Measurements from ENCODE around the gene HAUS8.
"Not testable (repeated sequence)": the region's sequence is repeated elsewhere in the genome, so short reads cannot be mapped to it uniquely, and the experiment has no call there.

HAUS8 gene

GRCh38 chr19:17101686-17102628 is 26.7 kb upstream of the HAUS8 start:
- DNase-seq (ENCODE audit: low spot score): no peak

DNA sequence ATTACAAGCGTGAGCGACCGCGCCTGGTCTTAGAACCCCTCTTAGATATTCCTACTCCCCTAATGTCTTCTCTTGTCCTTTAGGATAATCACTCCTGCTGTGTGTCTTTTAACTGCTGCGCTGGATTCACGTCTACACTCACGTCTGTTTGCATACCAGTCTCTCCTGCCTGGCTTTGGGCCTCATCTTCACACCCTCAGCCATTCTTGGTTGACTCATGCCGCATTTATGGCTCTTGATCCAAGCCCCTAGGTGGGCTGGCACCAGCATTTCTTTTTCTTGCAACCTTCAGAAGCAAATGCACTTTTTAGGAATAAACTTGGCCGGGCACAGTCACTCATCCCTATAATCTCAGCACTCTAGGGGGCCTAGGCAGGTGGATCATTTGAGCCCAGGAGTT is 23.1 kb upstream of the HAUS8 start:
- no peak for DNase-seq (ENCODE audit: low spot score)

GRCh38 chr19:17097593-17098126 is 22.4 kb upstream of the HAUS8 start:
- DNase-seq (ENCODE audit: low spot score): peak; percentile 37

DNA sequence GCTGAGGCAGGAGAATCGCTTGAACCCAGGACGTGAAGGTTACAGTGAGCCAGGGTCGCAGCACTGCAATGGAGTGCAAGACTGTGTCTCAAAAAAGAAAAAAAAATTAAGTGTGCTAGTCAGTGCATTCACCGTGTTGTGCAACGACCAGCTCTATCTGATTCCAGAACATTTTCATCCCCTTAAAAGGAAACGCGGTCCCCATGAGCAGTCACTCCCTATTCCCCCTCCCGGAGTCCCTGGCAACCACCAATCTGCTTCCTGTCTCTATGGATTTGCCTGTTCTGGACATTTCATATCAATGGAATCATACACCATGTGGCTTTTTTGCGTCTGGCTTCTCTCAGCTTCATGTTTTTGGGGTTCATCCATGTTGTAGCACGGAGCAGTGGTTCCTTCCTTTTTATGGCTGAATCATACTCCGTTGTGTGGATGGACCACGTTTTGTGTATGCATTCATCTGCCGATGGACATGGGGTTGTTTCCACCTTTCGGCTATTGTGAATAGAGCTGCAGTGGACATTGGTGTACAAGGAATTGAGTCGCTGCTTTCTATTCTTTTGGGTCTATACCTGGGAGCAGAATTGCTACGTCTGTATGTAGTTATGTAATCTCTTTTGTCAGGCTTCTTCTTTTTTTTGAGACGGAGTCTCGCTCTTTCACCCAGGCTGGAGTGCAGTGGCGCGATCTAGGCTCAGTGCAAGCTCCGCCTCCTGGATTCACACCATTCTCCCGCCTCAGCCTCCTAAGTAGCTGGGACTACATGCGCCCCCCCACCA is 20.1 kb upstream of the HAUS8 start:
- DNase-seq (ENCODE audit: low spot score): no peak

DNA sequence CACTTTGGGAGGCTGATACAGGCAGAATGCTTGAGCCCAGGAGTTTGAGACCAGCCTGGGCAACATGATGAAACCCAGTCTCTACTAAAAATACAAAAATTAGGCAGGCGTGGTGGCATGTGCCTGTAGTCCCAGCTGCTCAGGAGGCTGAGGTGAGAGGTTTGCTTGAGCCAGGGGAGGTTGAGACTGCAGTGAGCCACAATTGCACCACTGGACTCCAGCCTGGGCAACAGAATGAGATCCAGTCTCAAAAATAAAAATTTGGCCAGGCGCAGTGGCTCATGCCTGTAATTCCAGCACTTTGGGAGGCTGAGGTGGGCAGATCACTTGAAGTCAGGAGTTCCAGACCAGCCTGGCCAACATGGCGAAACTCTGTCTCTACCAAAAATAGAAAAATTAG is 19.4 kb upstream of the HAUS8 start:
- not testable (repeated sequence) for DNase-seq (ENCODE audit: low spot score)

DNA sequence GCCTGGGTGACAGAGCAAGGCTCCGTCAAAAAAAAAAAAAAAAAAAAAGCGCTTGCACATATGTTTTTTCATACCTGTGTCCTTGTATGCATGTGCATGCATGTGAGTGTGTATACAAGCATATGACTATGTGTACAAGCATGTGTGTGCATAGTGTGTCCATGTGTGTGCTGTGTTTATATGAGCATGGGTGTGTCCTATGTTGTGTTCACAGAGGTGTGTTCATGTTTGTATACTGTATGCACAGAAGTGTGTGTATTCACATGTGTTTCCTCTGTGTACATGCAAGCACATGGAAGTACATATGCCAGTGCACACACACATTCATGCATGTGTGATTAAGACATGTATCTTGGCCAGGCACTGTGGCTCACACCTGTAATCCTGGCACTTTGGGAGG is 17.4 kb upstream of the HAUS8 start:
- no peak for DNase-seq (ENCODE audit: low spot score)

DNA sequence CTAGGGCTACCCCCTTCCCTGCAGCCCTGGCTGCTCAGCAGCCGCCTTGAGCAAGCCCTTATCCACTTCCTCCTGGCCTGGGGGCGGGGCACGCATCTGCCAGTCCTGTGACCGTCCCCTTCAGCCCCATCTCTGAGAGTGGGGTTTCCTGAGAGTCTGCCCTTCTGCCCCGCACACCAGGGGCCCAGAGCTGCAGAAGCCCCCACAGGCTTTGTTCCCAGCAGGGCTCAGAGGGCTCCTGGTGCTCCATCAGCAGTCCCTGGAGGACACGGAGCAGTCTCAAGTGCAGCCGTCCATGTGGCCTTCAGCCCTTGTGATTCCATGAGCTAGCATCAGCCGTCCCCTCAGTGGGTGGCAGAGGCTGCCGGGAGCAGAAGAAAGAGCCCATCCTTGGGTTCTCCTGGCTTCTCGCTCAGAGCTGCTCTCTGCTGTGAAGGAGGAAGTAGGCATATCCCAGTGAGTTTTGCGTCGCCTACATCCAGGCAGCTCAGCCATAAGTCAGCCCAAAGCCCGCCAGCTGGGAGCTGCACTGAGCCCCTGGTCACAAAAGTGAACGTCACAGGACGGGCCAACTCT is 16.6 kb upstream of the HAUS8 start:
- DNase-seq (ENCODE audit: low spot score): no peak

DNA sequence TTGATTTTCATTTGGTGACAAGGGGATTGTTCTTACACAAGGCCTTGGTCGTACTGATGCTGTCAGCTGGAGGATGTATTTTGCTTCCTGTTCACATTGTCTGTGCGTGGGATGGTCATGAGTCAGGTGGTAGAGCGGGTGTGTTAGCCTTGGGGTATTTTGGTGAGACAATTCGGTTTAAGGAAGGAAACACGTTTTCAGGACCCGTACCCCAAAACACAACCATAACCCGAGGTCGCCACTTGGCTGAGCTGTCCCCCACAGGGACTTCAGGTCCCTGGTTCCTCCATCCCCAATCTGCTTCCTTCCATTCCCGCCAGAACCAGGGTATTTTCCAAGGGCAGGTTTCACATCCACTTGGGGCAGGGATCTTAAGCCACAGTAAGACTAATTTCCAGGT is 15.3 kb upstream of the HAUS8 start:
- no peak for DNase-seq (ENCODE audit: low spot score)

GRCh38 chr19:17088552-17088951 is 13.3 kb upstream of the HAUS8 start:
- DNase-seq (ENCODE audit: low spot score): no peak

GRCh38 chr19:17086834-17087233 is 11.6 kb upstream of the HAUS8 start:
- DNase-seq (ENCODE audit: low spot score): no peak

DNA sequence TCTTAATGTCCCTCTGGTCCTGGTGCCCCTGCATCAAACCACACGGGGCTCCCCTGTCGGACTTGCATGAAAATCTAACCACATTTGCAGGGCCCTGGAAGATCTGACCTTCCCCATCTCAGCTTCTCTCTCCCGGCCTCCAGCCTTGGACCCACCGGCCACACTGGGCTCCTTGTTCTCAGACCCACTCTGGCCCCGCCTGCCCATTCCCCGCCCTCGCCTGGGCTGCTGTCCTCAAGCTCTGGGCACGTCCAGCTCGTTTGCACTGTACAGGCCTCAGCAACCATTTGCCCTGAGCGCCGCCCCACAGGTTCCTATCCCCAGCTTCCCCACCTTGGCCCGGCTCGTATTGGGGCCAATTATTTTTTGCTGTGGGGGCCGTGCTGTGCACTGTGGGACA is 10.9 kb upstream of the HAUS8 start:
- no peak for DNase-seq (ENCODE audit: low spot score)

- no peak for DNase-seq (ENCODE audit: low spot score)
These were observed 6.7 kb upstream of the HAUS8 start for GRCh38 chr19:17081672-17082630.

- no peak for DNase-seq (ENCODE audit: low spot score)
These were observed 5.2 kb upstream of the HAUS8 start for GRCh38 chr19:17080440-17080801.

DNA sequence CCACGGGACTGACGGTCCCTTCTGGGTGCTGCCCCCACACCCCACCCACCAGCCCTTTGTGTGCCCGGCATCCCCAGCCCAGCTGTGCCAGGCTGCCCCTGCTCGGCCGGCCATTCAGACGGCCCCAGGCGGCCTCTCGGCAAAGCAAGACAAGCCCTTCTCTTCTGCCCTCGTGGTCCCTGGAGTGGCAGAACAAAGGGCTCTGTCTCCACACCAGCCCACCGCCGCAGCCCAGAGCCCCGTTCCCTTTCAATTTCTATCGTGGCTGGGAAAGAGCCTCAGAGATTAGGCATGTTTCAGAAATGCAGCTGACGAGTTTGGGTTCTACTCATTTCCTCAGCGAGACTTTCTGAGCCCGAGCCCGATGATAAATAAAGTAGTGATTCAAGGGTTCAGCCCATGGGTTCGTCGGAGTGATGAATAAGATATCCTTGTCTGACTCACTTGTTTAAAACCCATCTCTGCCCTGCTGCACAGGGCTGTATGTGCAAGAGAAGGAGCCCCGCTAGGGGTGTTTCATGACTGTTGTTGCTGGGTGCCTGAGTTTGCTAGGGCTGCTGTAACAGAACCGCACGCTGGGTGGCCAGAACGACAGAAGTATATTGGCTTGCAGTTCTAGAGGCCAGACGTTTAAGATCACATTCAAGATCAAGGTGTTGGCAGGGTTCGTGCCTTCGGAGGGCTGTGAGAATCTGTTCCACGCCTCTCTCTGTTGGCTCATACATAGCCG is 4.6 kb upstream of the HAUS8 start:
- DNase-seq (ENCODE audit: low spot score): no peak

DNA sequence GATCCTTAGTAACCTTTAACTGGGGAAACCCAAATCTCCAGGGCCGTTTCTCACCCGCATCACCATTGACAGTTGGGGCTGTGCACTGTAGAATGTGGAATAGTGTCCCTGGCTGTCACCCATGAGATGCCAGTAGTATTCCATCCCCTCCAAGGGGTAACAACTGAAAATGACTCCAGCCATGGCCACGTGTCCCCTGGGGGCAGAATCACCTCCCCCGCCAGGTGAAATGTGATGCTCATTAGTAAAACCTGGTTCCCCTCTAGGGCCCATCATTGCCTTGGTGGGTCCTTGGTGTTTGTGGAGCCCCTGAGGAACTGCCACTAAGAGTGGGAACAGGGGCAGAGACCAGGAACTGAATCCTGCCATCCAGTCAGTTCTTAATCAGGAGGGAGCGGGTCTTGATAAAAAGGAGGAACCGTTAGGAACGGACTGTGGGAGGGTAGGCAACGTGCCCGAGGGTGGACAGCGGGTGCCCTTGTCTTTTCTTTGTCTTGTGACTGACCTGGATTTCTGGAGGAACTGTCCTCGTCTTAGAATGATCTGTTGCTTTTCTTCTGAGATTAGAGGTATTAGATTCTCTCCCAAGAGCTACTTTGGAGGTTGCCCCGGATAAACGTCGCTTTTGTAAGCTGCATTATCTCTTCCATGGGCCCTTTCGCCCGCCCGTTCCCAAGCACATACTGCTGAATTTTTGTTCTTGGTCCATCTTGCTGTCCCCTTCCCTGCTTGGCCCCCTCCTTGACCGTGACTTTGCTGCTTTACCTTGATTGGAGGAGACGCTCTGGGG is 3.9 kb upstream of the HAUS8 start:
- DNase-seq (ENCODE audit: low spot score): no peak

DNA sequence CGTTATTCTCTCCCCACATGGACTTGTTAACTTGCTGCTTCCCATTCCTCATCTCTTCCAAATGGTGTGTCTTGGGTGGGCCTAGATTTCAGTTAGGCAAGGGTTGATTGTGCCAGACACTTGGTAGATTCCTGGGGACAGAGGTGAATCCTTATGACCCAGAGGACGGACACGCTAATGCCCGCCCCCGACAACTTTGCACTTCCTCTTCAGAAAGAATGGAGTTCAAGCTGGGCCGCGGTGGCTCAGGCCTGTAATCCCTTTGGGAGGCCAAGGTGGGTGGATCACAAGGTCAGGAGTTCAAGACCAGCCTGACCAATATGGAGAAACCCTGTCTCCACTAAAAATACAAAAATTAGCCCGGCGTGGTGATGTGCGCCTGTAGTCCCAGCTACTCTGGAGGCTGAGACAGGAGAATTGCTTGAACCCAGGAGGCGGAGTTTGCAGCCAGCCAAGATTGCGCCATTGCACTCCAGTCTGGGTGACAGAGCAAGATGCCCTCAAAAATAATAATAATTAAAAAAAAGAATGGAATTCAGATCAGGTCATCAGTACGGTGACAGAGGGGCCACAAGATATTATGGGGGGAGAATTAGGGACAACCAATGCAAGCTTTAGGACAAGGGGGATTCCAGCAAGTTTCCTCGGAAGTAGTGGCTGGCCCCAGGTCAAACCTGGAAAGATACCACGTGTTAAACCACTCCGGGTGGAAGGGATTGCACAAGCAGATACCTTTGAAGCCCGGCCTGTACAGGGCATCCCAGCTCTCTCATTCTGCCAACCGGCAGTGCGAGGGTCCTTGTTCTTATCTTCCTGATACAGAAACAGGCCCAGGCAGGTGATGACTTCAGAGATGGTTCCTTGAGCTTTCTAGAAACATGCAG is 3.0 kb upstream of the HAUS8 start:
- no peak for DNase-seq (ENCODE audit: low spot score)

GRCh38 chr19:17077447-17078028 is 2.3 kb upstream of the HAUS8 start:
- DNase-seq (ENCODE audit: low spot score): no peak

DNA sequence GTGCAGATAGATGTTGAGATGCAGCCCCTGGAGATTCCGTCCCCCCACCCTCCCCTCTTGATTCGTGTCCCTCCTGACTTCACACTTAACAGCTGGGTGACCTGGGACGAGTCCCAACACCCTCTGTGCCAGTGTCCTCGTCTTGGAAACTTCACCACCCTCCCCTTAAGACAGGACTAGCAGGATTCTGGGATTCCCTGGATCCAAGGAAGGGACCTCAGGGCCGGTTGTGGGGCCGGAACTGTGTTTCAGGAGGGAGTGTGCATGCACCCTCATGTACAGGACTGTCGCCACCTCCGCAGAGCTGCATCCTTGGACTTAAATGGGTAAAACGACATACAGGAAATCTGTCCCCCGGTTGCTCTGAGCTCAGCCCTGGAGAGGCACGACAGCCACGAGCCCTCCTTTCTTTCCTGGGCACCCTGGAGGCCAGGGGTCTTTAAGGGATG is 1.3 kb upstream of the HAUS8 start:
- no peak for DNase-seq (ENCODE audit: low spot score)

Data from hematopoietic multipotent progenitor cell treated with erythropoietin and hydrocortisone succinate and interleukin-3 and kit ligand, for 15 days (in vitro differentiated cells).